Posterior cingulate gyrus (tissue), 11 donors: Measurements from ENCODE around the gene SVIL.
"Not testable (repeated sequence)": the region's sequence is repeated elsewhere in the genome, so short reads cannot be mapped to it uniquely, and the experiment has no call there.

ENCODE experiments used
- DNase-seq, 10 donors: peaks; one replicate each; pipeline versions ENCODE4 v3.0.0 to v3.0.0-alpha.2; 2020 to 2021; ENCODE audit warnings: mixed read lengths in 3 of 10
- intact Hi-C: fragments of 100-400 bp; cut with DNase I; formaldehyde crosslinking; loops from one replicate; pipeline ENCODE4 v1.15.1; 2023

The SVIL gene

GRCh38 chr10:29607576-29607975, 27.2 kb downstream of the SVIL start:
- intact Hi-C loops = no loop called here
- DNase-seq = no peak

GRCh38 chr10:29606693-29607092, 28.1 kb downstream of the SVIL start:
- DNase-seq, intact Hi-C loops: not testable (repeated sequence)

GRCh38 chr10:29604291-29604825, 30.4 kb downstream of the SVIL start:
- intact Hi-C loops = no loop called here
- DNase-seq = no peak

GRCh38 chr10:29603223-29603896, 31.4 kb downstream of the SVIL start:
- DNase-seq = no peak
- intact Hi-C loops = no loop called here

GRCh38 chr10:29600821-29601220, 34.0 kb downstream of the SVIL start:
- no peak for DNase-seq
- intact Hi-C loops = no loop called here

- no peak for DNase-seq
- intact Hi-C loops = no loop called here
Observed at GRCh38 chr10:29600067-29600466, 34.7 kb downstream of the SVIL start.

GRCh38 chr10:29598851-29599311, 35.9 kb downstream of the SVIL start:
- intact Hi-C loops = no loop called here
- no peak for DNase-seq

GRCh38 chr10:29596826-29597225, 37.9 kb downstream of the SVIL start:
- DNase-seq = peak in 1 of 10 donors; percentile 40
- intact Hi-C loops = no loop called here

GRCh38 chr10:29596356-29596755, 38.4 kb downstream of the SVIL start:
- intact Hi-C loops = no loop called here
- DNase-seq = no peak

GRCh38 chr10:29595636-29596225, 39.0 kb downstream of the SVIL start:
- intact Hi-C loops = no loop called here
- DNase-seq = peak in 1 of 10 donors; percentile 33

GRCh38 chr10:29595146-29595545, 39.6 kb downstream of the SVIL start:
- intact Hi-C loops = no loop called here
- peak in 1 of 10 donors; percentile 67 for DNase-seq

GRCh38 chr10:29591651-29591968, 43.2 kb downstream of the SVIL start:
- DNase-seq = no peak
- intact Hi-C loops = no loop called here

- intact Hi-C loops = no loop called here
- no peak for DNase-seq
Observed at GRCh38 chr10:29590915-29591650, 43.7 kb downstream of the SVIL start.

GRCh38 chr10:29588629-29589421, 45.9 kb downstream of the SVIL start:
- no peak for DNase-seq
- intact Hi-C loops = no loop called here

GRCh38 chr10:29587750-29588628, 46.8 kb downstream of the SVIL start:
- intact Hi-C loops, DNase-seq: not testable (repeated sequence)

- DNase-seq, intact Hi-C loops: not testable (repeated sequence)
Observed at GRCh38 chr10:29587102-29587749, 47.5 kb downstream of the SVIL start.

GRCh38 chr10:29586509-29586908, 48.3 kb downstream of the SVIL start:
- DNase-seq = no peak
- intact Hi-C loops = no loop called here

- peak in 5 of 10 donors; percentile 18 to 86 (median 29) for DNase-seq
- intact Hi-C loops = no loop called here
Observed at GRCh38 chr10:29585488-29585976, 49.2 kb downstream of the SVIL start.

- no peak for DNase-seq
- intact Hi-C loops = no loop called here
Observed at GRCh38 chr10:29584436-29584835, 50.3 kb downstream of the SVIL start.
